HL-60 (cell line): ENCODE results near the gene SOAT2.
A peak's percentile ranks its signal among the peaks of the same experiment; 100 is the strongest.
"Not testable (repeated sequence)": the region's sequence is repeated elsewhere in the genome, so short reads cannot be mapped to it uniquely, and the experiment has no call there.

Experiments
- DNase-seq, 2 experiments: peaks; one replicate each; pipeline ENCODE4 v3.0.0-alpha.2; 2010 to 2020; ENCODE audit warnings: low read depth in 1 of 2, low spot score in 1 of 2
- H3K27ac ChIP-seq: fragments of 250-450 bp; sonication (Bioruptor Pico); replicated peaks from 2 replicates; pipeline ENCODE4 v1.5.1; 2020; ENCODE audit warnings: mild to moderate bottlenecking, moderate library complexity
- H3K27me3 ChIP-seq: fragments of 250-450 bp; sonication (Bioruptor Pico); 2 replicates; pipeline ENCODE4 v1.5.1; 2021; ENCODE audit warnings: mild to moderate bottlenecking, moderate library complexity; ENCODE audit not compliant: insufficient read depth, poor library complexity, severe bottlenecking
- H3K4me3 ChIP-seq: replicated peaks from 2 replicates; pipeline ENCODE4 v1.5.1; 2011; ENCODE audit warnings: mild to moderate bottlenecking, control low read depth, low read length; ENCODE audit not compliant: insufficient read depth
- GABPA ChIP-seq: IDR thresholded peaks from 2 replicates; pipeline ENCODE4 v1.6.1; 2012; ENCODE audit warnings: low read depth
- POLR2AphosphoS5 ChIP-seq: IDR thresholded peaks from 2 replicates; pipeline ENCODE4 v1.6.1; 2012; ENCODE audit warnings: low read depth
- SPI1 ChIP-seq: IDR thresholded peaks from 2 replicates; pipeline ENCODE4 v1.6.1; 2012; ENCODE audit warnings: low read depth, mild to moderate bottlenecking, borderline replicate concordance
- TF ChIP-seq, protein P1 (sequence below): IDR thresholded peaks from 2 replicates; pipeline ENCODE4 v1.6.1; 2012; ENCODE audit warnings: low read depth; ENCODE audit not compliant: insufficient replicate concordance
- TF ChIP-seq, protein P2 (sequence below): IDR thresholded peaks from one replicate; pipeline ENCODE4 v1.5.1; 2011; ENCODE audit warnings: low read length, control low read depth, inconsistent platforms; ENCODE audit not compliant: insufficient read depth

The SOAT2 gene

GRCh38 chr12:53093777-53094393 is 9.4 kb upstream of the SOAT2 start:
- Histone ChIP-seq H3K27ac (peak overlapping the region; percentile 63), H3K4me3 (no peak overlapping the region), H3K27me3 (no peaks in the 10 kb centered on the region)
- TF ChIP-seq SPI1: peak; percentile 83; the same call in 1 of the 2 replicates
- TF ChIP-seq, protein P1, sequence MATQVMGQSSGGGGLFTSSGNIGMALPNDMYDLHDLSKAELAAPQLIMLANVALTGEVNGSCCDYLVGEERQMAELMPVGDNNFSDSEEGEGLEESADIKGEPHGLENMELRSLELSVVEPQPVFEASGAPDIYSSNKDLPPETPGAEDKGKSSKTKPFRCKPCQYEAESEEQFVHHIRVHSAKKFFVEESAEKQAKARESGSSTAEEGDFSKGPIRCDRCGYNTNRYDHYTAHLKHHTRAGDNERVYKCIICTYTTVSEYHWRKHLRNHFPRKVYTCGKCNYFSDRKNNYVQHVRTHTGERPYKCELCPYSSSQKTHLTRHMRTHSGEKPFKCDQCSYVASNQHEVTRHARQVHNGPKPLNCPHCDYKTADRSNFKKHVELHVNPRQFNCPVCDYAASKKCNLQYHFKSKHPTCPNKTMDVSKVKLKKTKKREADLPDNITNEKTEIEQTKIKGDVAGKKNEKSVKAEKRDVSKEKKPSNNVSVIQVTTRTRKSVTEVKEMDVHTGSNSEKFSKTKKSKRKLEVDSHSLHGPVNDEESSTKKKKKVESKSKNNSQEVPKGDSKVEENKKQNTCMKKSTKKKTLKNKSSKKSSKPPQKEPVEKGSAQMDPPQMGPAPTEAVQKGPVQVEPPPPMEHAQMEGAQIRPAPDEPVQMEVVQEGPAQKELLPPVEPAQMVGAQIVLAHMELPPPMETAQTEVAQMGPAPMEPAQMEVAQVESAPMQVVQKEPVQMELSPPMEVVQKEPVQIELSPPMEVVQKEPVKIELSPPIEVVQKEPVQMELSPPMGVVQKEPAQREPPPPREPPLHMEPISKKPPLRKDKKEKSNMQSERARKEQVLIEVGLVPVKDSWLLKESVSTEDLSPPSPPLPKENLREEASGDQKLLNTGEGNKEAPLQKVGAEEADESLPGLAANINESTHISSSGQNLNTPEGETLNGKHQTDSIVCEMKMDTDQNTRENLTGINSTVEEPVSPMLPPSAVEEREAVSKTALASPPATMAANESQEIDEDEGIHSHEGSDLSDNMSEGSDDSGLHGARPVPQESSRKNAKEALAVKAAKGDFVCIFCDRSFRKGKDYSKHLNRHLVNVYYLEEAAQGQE: no peak
- peak in 1 of 2 experiments; percentile 63 for DNase-seq

DNA sequence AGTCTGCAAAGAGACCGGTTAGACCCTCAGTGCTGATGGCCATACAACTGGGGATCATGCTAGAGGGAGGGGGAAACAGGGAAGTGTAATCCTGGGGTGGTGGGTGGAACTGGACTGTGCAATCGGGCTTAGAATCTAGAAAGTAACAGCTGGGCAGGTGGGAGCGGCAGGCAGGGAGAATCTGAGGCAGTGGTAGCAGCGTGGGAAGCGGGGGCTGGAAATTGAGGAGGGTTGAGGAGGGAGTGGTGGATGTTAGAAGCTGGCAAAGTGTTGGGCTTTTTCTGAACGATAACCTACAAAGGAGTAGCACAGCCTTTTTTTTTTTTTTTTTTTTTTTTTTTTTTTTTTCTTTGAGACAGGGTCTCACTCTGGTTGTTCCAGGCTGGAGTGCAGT is 8.9 kb upstream of the SOAT2 start:
- Histone ChIP-seq H3K4me3 (no peak overlapping the region), H3K27me3 (no peaks in the 10 kb centered on the region), H3K27ac (peak overlapping the region; percentile 63)
- DNase-seq: no peak
- TF ChIP-seq, protein P1: no peak
- TF ChIP-seq SPI1: no peak
- TF ChIP-seq POLR2AphosphoS5: no peak
- TF ChIP-seq GABPA: no peak
- TF ChIP-seq, protein P2, sequence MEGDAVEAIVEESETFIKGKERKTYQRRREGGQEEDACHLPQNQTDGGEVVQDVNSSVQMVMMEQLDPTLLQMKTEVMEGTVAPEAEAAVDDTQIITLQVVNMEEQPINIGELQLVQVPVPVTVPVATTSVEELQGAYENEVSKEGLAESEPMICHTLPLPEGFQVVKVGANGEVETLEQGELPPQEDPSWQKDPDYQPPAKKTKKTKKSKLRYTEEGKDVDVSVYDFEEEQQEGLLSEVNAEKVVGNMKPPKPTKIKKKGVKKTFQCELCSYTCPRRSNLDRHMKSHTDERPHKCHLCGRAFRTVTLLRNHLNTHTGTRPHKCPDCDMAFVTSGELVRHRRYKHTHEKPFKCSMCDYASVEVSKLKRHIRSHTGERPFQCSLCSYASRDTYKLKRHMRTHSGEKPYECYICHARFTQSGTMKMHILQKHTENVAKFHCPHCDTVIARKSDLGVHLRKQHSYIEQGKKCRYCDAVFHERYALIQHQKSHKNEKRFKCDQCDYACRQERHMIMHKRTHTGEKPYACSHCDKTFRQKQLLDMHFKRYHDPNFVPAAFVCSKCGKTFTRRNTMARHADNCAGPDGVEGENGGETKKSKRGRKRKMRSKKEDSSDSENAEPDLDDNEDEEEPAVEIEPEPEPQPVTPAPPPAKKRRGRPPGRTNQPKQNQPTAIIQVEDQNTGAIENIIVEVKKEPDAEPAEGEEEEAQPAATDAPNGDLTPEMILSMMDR: no peak

GRCh38 chr12:53094796-53095595 is 8.3 kb upstream of the SOAT2 start:
- not testable (repeated sequence) for H3K27ac ChIP-seq, H3K27me3 ChIP-seq

DNA sequence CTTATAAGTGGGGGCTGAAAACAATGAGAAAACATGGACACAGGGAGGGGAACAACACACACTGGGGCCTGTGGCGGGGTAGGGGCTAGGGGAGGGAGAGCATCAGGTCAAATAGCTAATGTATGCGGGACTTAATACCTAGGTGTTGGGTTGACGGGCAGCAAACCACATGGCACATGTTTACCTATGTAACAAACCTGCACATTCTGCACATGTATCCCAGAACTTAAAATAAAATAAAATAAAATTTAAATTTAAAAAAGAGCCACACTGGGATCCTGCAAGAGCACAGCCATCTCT is 7.7 kb upstream of the SOAT2 start:
- DNase-seq, H3K27me3 ChIP-seq, H3K4me3 ChIP-seq, H3K27ac ChIP-seq: not testable (repeated sequence)

More at GRCh38 chr12:53094796-53095595, 8.3 kb upstream of the SOAT2 start:
- not testable (repeated sequence) for H3K4me3 ChIP-seq, DNase-seq

GRCh38 chr12:53096089-53096741 is 7.1 kb upstream of the SOAT2 start:
- DNase-seq: no peak
- Histone ChIP-seq H3K4me3 (no peak overlapping the region), H3K27me3 (no peaks in the 10 kb centered on the region), H3K27ac (no peak overlapping the region)
- TF ChIP-seq POLR2AphosphoS5: no peak
- TF ChIP-seq, protein P2: no peak
- TF ChIP-seq GABPA: no peak
